Heart right ventricle (tissue), 16 donors: Measurements from ENCODE around the gene NUDT22. TPM values are rescaled to one million over a fixed set of nuclear protein-coding genes. Genes with fewer than 3 reads are reported as not detected.
A peak's percentile ranks its signal among the peaks of the same experiment; 100 is the strongest.

Experiments used
- ATAC-seq, 8 donors: fragments of 200-7000 bp; cut with Tn5 transposase; one replicate each; pipeline ENCODE4 v1.9.1; 2020; ENCODE audit warnings: mild to moderate bottlenecking in 8 of 8, moderate library complexity in 8 of 8, moderate number of reproducible peaks in 1 of 8
- DNase-seq, 2 donors: peaks; one replicate each; pipeline ENCODE4 v3.0.0-alpha.2; 2020
- H3K27ac ChIP-seq, 10 donors: fragments of 200-600 bp; sonication (generic) in 2 of 10; one replicate each; pipeline versions ENCODE4 v1.5.0 to v1.8.0; 2020 to 2022; ENCODE audit warnings: mild to moderate bottlenecking in 3 of 10
- H3K27me3 ChIP-seq, 7 donors: fragments of 200-600 bp; one replicate each; pipeline ENCODE4 v1.8.0; 2021 to 2022; ENCODE audit warnings: mild to moderate bottlenecking in 2 of 7
- H3K36me3 ChIP-seq, 9 donors: fragments of 200-600 bp; sonication (generic) in 1 of 9; one replicate each; pipeline versions ENCODE4 v1.5.0 to v1.8.0; 2020 to 2022; ENCODE audit warnings: mild to moderate bottlenecking in 2 of 9
- H3K4me1 ChIP-seq, 9 donors: fragments of 200-600 bp; sonication (generic) in 1 of 9; one replicate each; pipeline versions ENCODE4 v1.5.0 to v1.8.0; 2020 to 2022; ENCODE audit warnings: mild to moderate bottlenecking in 4 of 9
- H3K4me3 ChIP-seq, 10 donors: fragments of 200-600 bp; sonication (generic) in 2 of 10; one replicate each; pipeline versions ENCODE4 v1.5.0 to v1.8.0; 2020 to 2022; ENCODE audit warnings: mild to moderate bottlenecking in 7 of 10, moderate library complexity in 2 of 10
- H3K9me3 ChIP-seq, 11 donors: fragments of 200-600 bp in 10 of 11; sonication (generic) in 2 of 11; one replicate each; pipeline versions ENCODE4 v1.5.0 to v1.8.0; 2013 to 2022; ENCODE audit warnings: mild to moderate bottlenecking in 2 of 11, control low read depth in 1 of 11, moderate library complexity in 1 of 11
- CTCF ChIP-seq, 9 donors: fragments of 200-600 bp; sonication (generic) in 2 of 9; IDR thresholded peaks; one replicate each; pipeline versions ENCODE4 v1.5.0 to v1.8.0; 2021 to 2022; ENCODE audit warnings: antibody characterized with exemption in 9 of 9, mild to moderate bottlenecking in 5 of 9, moderate library complexity in 1 of 9
- WGBS, 2 donors: extraction: QIAGEN DNeasy Blood & Tissue Kit; methylation state at CpG; one replicate each; pipeline ENCODE4 v1.1.7; 2013; ENCODE audit warnings: inconsistent platforms in 1 of 2; 5-methylcytosine and 5-hydroxymethylcytosine counted together
- intact Hi-C, 10 donors: fragments of 100-400 bp; cut with DNase I; formaldehyde crosslinking; loops; one replicate each; pipeline versions ENCODE4 v1.11.1 to v1.14.2; 2022
- polyA plus RNA-seq, 2 donors: library from polyadenylated mRNA; stranded (reverse); fragments of 200-250 nt; gene quantifications; one replicate each; pipeline ENCODE4 v1.2.3, GENCODE V29; 2013
- total RNA-seq, 10 donors: library from RNA; stranded (reverse); fragmentation: NEBNext Ultra II Directional in 3 of 10; extraction: Animal tissue kit (Norgen Biotek cat#: 25700) in 3 of 10; gene quantifications; one replicate each; pipeline versions ENCODE4 v1.2.1 to v1.2.4, GENCODE V29; 2021 to 2023
- donor health status: Arrhythmogenic right ventricular cardiomyopathy.
- donor health status: ischemic (EF 13 %, LVEDD 7.1; RV severe dilation, severe dysfunction).
- donor health status: healthy with polysubstance abuse.
- donor health status: DM: no; HTN: yes; CAD: no.
- donor health status: DM: no; HTN: no; CAD: no.
- donor health status: ischemic (EF 25% LVEDD 6.9; RV normal size, moderate dysfunction).
- donor health status: ischemic (EF 25% LVEDD 5.7; RV mildly dilated, moderate dysfunction).
- donor health status: healthy.
- donor health status: DM: yes; HTN: yes; CAD: no.
- donor health status: Ischemic cardiomyopathy.
- donor health status: ischemic (EF 35%, LVEDD 5.7; RV mildly dilated, moderate dysfunction).
- donor health status: nonischemic (EF 11% LVEDD 7.7; RV severe dilation, severe dysfunction).
- donor health status: DM: yes; HTN: yes; CAD: no.
- donor health status: PGD.
- donor health status: ischemic (EF 29% LVEDD 5.4; RV normal size, mild dysfunction).
- donor health status: nonischemic (EF 23%, LVEDD 6.1; RV moderate dilation, normal function).

NUDT22 gene
- total and polyA plus RNA-seq, 12 donors: 57.3 to 95.2 (median 72.6) TPM

- ATAC-seq (no peak), DNase-seq (no peak)
- no peak overlapping the region for H3K4me3 ChIP-seq
- H3K27me3 ChIP-seq: no peaks in the 10 kb centered on the region
- H3K4me1 ChIP-seq: peaks cover 0 to 9% (median 0%) of the 10 kb centered on the region in 9 donors
- peaks cover 0 to 97% (median 0%) of the 10 kb centered on the region in 9 donors for H3K36me3 ChIP-seq
- TF ChIP-seq CTCF (IDR thresholded peaks at IDR 0.05): no peak
- intact Hi-C loops: no loop called here
- H3K27ac ChIP-seq: no peak overlapping the region
- H3K9me3 ChIP-seq: no peaks in the 10 kb centered on the region
- WGBS, 2 donors: 55 to 73% methylated on average over 11 of the region's 11 CpGs
These were observed 7.3 kb upstream of the NUDT22 start for GRCh38 chr11:64218628-64219353.

GRCh38 chr11:64219354-64219684 lies 6.8 kb upstream of the NUDT22 start:
- Histone ChIP-seq H3K4me3 (no peak overlapping the region), H3K27me3 (no peaks in the 10 kb centered on the region), H3K9me3 (no peaks in the 10 kb centered on the region), H3K27ac (no peak overlapping the region), H3K4me1 (peaks cover 0 to 9% (median 0%) of the 10 kb centered on the region in 9 donors), H3K36me3 (peaks cover 0 to 97% (median 0%) of the 10 kb centered on the region in 9 donors)
- intact Hi-C loops: no loop called here
- ATAC-seq (peak in 1 of 8 donors; percentile 7), DNase-seq (no peak)
- 87 to 91% methylated on average over 7 of the region's 7 CpGs for WGBS, 2 donors
- TF ChIP-seq CTCF (IDR thresholded peaks at IDR 0.05): no peak

GRCh38 chr11:64219755-64220154 lies 6.3 kb upstream of the NUDT22 start:
- Histone ChIP-seq H3K27me3 (no peaks in the 10 kb centered on the region), H3K36me3 (peaks cover 0 to 94% (median 0%) of the 10 kb centered on the region in 9 donors), H3K4me3 (no peak overlapping the region), H3K4me1 (peaks cover 0 to 13% (median 2%) of the 10 kb centered on the region in 9 donors), H3K9me3 (no peaks in the 10 kb centered on the region), H3K27ac (no peak overlapping the region)
- DNase-seq (no peak), ATAC-seq (peak in 1 of 8 donors; percentile 3)
- 91 to 93% methylated on average over 10 of the region's 10 CpGs for WGBS, 2 donors
- intact Hi-C loops: no loop called here
- no peak for TF ChIP-seq CTCF (IDR thresholded peaks at IDR 0.05)

DNA sequence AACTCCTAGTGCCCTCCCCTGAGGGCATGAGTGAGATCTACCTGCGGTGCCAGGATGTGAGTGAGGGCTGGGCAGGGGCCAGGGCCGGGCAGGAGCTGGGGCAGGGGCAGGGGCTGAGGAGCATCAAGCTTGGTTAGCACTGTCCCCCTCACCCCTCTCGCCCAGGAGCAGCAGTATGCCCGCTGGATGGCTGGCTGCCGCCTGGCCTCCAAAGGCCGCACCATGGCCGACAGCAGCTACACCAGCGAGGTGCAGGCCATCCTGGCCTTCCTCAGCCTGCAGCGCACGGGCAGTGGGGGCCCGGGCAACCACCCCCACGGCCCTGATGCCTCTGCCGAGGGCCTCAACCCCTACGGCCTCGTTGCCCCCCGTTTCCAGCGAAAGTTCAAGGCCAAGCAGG lies 5.8 kb upstream of the NUDT22 start:
- TF ChIP-seq CTCF (IDR thresholded peaks at IDR 0.05): no peak
- no peak overlapping the region for H3K4me3 ChIP-seq
- H3K27ac ChIP-seq: no peak overlapping the region
- H3K4me1 ChIP-seq: peaks cover 3 to 18% (median 6%) of the 10 kb centered on the region in 9 donors
- WGBS, 2 donors: 92 to 95% methylated on average over 17 of the region's 17 CpGs
- H3K36me3 ChIP-seq: peaks cover 0 to 89% (median 0%) of the 10 kb centered on the region in 9 donors
- intact Hi-C loops: no loop called here
- ATAC-seq (peak in 2 of 8 donors; percentile 2 to 16), DNase-seq (no peak)
- H3K27me3 ChIP-seq: no peaks in the 10 kb centered on the region
- H3K9me3 ChIP-seq: no peaks in the 10 kb centered on the region
